OCI-M2 (cell line): Measurements from ENCODE around the gene CXCL11.
"Not testable (repeated sequence)": the region's sequence is repeated elsewhere in the genome, so short reads cannot be mapped to it uniquely, and the experiment has no call there.

Source experiments
- DNase-seq: peaks from one replicate; lab custom pipeline; 2025; ENCODE audit not compliant: unreplicated experiment; lab: John Stamatoyannopoulos, UW

Gene CXCL11

DNA sequence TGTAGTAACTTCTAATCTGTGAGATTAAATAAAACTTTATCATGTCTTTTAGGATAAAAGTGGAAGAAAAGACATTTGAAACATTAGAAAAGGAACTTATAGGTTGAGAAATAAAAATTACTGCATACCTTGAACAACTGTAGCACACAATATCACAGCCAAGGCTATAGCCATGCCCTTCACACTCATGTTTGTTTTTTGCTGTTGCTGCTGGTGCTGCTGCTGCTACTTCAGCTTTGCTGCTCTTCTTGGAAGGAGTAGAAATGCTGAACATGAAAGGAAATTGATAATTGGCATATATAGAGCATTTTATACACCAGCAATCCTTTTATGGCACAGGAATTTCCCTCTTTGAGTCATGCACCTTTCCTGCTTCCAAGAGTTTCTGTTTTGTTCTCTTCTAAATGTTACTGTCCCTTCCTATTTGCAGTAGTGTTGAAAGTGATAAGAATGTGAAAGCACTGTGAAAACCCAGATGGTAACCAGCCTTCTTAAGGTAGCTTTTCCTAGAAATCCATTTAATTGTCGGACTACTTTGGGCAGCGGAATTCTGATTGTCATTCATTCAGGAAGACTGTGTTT, at the start of gene CXCL11:
Gene CXCL11, minus strand, starts transcription at position 272 of the 582 bp plus-strand sequence. Its CDS starts 83 bp downstream, at position 189.
- no peak for DNase-seq

GRCh38 chr4:76084542-76084941, 48.7 kb upstream of the CXCL11 start:
- DNase-seq, result no peak

- no peak for DNase-seq
These were observed 47.6 kb upstream of the CXCL11 start for GRCh38 chr4:76083386-76083988.

GRCh38 chr4:76078033-76078613, 42.3 kb upstream of the CXCL11 start:
- DNase-seq, result no peak

DNA sequence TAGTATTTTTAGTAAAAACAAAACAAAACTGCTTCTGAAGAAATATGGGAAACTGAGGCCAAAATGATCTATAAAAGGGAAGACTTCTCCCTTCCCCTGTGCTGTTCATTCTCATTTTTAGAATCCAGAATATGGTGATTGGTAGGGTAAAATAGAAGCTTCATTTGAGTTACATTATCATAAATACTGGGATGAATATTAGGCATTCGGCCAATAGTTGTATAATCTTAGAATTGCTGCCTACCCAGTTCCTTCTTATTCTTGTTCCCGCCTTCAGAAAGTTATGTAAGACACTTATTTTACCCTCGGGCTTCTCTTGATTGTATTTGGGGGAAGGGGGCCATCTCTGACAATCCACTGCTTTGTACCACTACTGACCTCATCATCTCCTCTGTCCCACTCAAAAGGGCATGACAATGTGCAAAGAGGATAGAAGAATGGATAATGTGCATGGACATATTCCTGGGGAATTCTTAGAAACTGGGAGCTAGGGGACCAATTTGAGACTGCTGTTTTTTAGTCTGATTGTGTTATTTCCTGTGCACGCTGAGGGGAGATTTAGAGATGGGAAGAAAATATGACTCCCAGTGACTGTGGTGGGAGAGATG, 39.2 kb upstream of the CXCL11 start:
- no peak for DNase-seq

- DNase-seq, result no peak
These were observed 38.6 kb upstream of the CXCL11 start, which contains the start of gene ART3 for GRCh38 chr4:76074468-76074867. Gene ART3, plus strand, starts transcription at chr4:76074709. Its CDS starts 1,181 bp downstream, at chr4:76075890.

DNA sequence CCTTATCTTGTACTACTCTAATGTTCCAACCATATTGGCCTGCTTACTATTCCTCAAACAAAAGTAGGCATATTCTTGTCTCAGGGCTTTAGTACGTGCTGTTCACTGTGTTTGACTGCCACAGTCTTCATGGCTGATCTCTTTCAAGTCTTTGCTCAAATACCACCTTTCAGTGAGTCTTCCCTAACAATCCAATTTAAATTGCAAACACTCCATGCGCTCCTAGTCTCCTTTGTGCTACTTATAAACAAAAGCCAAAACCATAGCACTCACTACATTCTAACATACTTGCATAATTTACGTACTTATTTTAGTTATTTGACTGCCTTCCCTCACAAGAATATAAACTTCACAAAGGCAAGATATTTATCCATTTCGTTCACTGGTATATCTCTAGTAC, 36.9 kb upstream of the CXCL11 start:
- DNase-seq, result no peak

- peak; percentile 16 for DNase-seq
These were observed 31.9 kb upstream of the CXCL11 start for GRCh38 chr4:76067652-76068286.

GRCh38 chr4:76066546-76066945, 30.7 kb upstream of the CXCL11 start:
- DNase-seq, result no peak

DNA sequence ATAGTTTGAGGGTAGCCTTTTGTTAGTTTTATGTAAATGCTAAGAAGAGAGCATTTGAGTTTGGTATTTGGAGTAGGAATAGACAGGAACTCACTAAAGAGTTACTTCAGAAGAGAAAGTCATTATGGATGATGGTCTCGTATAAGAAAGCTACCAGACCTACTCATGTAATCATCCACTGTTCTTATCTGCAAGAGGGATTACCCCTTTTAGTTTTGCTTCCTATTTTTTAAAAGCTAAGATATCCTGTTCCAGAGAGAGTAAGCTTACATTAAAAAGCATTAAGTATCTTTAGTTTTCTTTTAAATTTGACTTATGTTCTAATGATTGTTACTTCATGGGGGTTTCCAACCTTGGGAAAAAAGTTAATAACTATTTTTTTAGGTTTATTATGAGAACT, 26.1 kb upstream of the CXCL11 start:
- no peak for DNase-seq

- no peak for DNase-seq
These were observed 25.6 kb upstream of the CXCL11 start for GRCh38 chr4:76061421-76061820.

GRCh38 chr4:76060506-76060905, 24.6 kb upstream of the CXCL11 start:
- DNase-seq, result no peak

DNA sequence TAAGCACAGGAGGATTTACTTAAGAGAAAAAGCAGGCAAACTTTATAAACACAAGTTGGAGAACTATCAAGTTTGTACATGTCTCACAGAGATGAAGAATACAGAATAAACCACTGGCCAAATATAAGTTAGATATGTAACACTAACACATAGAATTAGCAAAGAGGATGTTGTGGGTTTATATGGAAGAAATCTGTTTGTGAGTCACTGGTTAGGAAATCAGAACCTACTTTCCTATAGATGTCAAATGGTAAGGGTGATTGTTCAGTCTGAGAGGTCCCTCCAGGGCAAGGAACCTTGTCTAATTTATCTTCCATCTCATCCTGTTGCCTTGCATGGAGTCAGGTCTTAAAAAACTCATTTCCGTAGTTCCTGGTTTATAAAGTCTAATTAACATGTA, 23.9 kb upstream of the CXCL11 start:
- no peak for DNase-seq

DNA sequence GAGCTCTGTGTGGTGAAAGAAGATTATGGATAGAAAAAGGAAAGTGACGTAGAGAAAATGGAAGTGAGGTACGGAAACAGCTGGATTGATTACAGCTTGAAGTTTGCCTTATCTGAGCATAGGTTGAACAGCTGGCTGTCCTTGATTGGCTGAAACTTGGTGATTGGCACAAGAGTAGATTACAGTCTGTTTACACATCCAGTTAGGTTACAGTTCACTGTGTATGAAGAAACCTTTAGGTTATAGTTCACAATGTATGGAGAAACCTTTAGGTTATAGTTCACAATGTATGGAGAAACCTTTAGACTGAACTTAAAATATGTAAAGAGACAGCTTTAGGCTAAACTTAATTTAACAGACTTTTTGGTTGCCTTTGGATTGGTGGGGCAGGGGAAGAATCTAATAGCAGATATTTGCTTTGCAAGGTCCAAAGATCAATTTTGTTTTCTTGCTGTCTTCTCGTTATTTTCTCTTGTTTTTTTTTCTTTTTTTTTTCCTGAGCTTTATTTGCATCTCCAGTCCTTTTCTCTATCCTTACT, 23.1 kb upstream of the CXCL11 start:
- DNase-seq, result no peak

GRCh38 chr4:76058302-76058701, 22.4 kb upstream of the CXCL11 start:
- DNase-seq, result no peak

- no peak for DNase-seq
These were observed 19.6 kb upstream of the CXCL11 start for GRCh38 chr4:76055421-76055820.

DNA sequence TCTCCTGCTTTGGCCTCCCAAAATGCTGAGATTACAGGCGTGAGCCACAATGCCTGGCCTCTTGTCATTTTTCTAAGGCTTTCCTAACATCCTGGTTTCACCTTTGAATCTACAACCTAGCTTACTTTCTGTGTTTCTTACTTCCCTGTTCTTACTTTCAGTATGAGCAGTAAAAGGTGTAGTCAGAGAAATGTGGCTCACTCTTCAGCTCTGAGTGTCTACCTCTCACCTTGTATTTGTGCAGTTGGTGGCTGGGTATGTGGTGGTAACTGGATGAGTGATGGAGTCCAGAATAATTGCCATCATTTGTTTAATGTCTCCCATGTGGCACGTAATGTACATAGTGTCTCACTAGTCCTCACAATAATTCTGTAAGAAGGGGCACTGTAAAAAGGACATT, 19.1 kb upstream of the CXCL11 start:
- no peak for DNase-seq

GRCh38 chr4:76053730-76054129, 17.9 kb upstream of the CXCL11 start:
- DNase-seq, result no peak

GRCh38 chr4:76050560-76051050, 14.7 kb upstream of the CXCL11 start:
- DNase-seq, result not testable (repeated sequence)

- not testable (repeated sequence) for DNase-seq
These were observed 14.1 kb upstream of the CXCL11 start for GRCh38 chr4:76049860-76050416.

DNA sequence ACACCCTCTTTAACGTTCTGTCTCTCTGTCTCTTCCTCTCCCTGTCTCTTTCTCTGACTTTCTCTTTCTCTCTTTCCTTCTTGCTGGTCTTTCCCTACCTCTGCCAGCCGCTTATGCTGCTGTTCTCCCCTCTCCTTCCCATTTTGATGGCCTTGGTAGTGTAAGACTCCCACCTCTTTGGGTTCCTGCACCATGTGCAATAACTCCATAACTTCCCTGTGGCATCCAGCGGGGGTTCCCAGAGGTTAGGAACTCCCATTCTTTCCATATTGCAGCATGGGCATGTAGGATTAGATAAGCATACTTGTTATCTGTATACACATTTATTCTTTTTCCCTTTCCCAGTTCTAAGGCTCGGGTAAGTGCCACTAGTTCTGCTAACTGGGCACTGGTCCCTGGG, 8.8 kb upstream of the CXCL11 start:
- DNase-seq, result not testable (repeated sequence)
